Measurements from ENCODE around the gene GPAM. TPM values are rescaled to one million over a fixed set of nuclear protein-coding genes. Genes with fewer than 3 reads are reported as not detected.

Gene GPAM
- total and polyA plus RNA-seq, 7 experiments from 2014 or later: 2.6 to 11.3 (median 4.3) TPM

DNA sequence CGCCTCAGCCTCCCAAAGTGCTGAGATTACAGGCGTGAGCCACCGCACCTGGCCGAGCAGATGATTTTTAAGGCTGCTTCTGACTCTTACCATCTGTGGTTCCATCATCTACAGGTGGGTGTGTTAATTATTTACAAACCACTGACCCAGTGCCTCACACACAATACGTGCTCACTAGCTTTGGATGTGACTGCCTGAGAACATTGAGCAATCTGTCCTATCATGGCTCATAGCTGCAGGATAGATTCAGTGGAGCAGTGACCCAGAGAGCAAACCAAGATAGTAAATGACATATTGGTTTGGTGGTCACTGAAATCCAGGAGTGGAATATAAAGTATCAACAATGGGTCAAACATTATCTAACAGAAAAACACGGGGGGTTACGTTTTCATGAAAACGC, 24.1 kb downstream of the GPAM start:
- CTCF ChIA-PET: no interaction called here
- no peak overlapping the region for H3K27ac ChIP-seq (ENCODE audit: low read depth, low read length)
- H3K36me3 ChIP-seq (ENCODE audit: control insufficient read depth in 2 of 3, insufficient read depth in 3 of 3, low read length in 3 of 3): peaks cover 5 to 85% (median 8%) of the 10 kb centered on the region in 3 experiments

GRCh38 chr10:112151524-112152039, 32.0 kb downstream of the GPAM start:
- ChIA-PET CTCF (interaction anchor here (1.0 kb wide), 1 partner anchor 14 kb away, joined by 4 read pairs; no protein-coding TSS in a partner anchor), POLR2A (no interaction called here)
- H3K4me3 Mint-ChIP-seq: no peak overlapping the region

More for the DNA sequence above, 24.1 kb downstream of the GPAM start:
- no peaks in the 10 kb centered on the region for H3K9me3 ChIP-seq (ENCODE audit: control insufficient read depth in 2 of 3, low read length in 3 of 3)
- H3K4me1 ChIP-seq (ENCODE audit: control insufficient read depth in 2 of 2, insufficient read depth in 2 of 2, low read length in 2 of 2): no peaks in the 10 kb centered on the region
- H3K27me3 ChIP-seq (ENCODE audit: control insufficient read depth in 2 of 2, insufficient read depth in 2 of 2, low read length in 2 of 2): no peaks in the 10 kb centered on the region
- Mint-ChIP-seq H3K4me3 (no peak overlapping the region), H3K9me3 (no peaks in the 10 kb centered on the region), H3K27ac (no peak overlapping the region), H3K36me3 (peaks cover 14 to 69% (median 37%) of the 10 kb centered on the region in 5 donors), H3K4me1 (no peaks in the 10 kb centered on the region), H3K27me3 (no peaks in the 10 kb centered on the region)
- no peak overlapping the region for H3K4me3 ChIP-seq (ENCODE audit: low read length)
- DNase-seq: no peak
- no peak for ATAC-seq
- intact Hi-C loops (cut with micrococcal nuclease): loop anchor here in 1 of 2 donors (5.0 to 10.0 kb wide), 2 partner anchors 155 to 273 kb away; no protein-coding TSS in a partner anchor
- POLR2A ChIA-PET: no interaction called here

GRCh38 chr10:112148331-112148730, 35.2 kb downstream of the GPAM start:
- ChIA-PET POLR2A (no interaction called here), CTCF (interaction anchor here (0.6 to 0.8 kb wide), 2 partner anchors 11 to 778 kb away, joined by 3 to 4 read pairs; no protein-coding TSS in a partner anchor)
- no peaks in the 10 kb centered on the region for H3K4me1 ChIP-seq (ENCODE audit: control insufficient read depth in 2 of 2, insufficient read depth in 2 of 2, low read length in 2 of 2)
- peaks cover 0 to 11% (median 6%) of the 10 kb centered on the region in 3 experiments for H3K36me3 ChIP-seq (ENCODE audit: control insufficient read depth in 2 of 3, insufficient read depth in 3 of 3, low read length in 3 of 3)
- DNase-seq: no peak
- no peaks in the 10 kb centered on the region for H3K4me1 Mint-ChIP-seq
- H3K27ac Mint-ChIP-seq: no peak overlapping the region
- no peaks in the 10 kb centered on the region for H3K9me3 ChIP-seq (ENCODE audit: control insufficient read depth in 2 of 3, low read length in 3 of 3)
- H3K4me3 Mint-ChIP-seq: no peak overlapping the region
- H3K36me3 Mint-ChIP-seq: peaks cover 0 to 21% (median 4%) of the 10 kb centered on the region in 5 donors
- H3K27ac ChIP-seq (ENCODE audit: low read depth, low read length): no peak overlapping the region
- no peak for ATAC-seq
- no peaks in the 10 kb centered on the region for H3K27me3 Mint-ChIP-seq
- H3K27me3 ChIP-seq (ENCODE audit: control insufficient read depth in 2 of 2, insufficient read depth in 2 of 2, low read length in 2 of 2): no peaks in the 10 kb centered on the region
- intact Hi-C loops (cut with micrococcal nuclease): no loop called here
- no peaks in the 10 kb centered on the region for H3K9me3 Mint-ChIP-seq
- no peak overlapping the region for H3K4me3 ChIP-seq (ENCODE audit: low read length)

More at GRCh38 chr10:112151524-112152039, 32.0 kb downstream of the GPAM start:
- Histone ChIP-seq H3K4me3 (ENCODE audit: low read length) (no peak overlapping the region), H3K27ac (ENCODE audit: low read depth, low read length) (no peak overlapping the region), H3K9me3 (ENCODE audit: control insufficient read depth in 2 of 3, low read length in 3 of 3) (no peaks in the 10 kb centered on the region), H3K4me1 (ENCODE audit: control insufficient read depth in 2 of 2, insufficient read depth in 2 of 2, low read length in 2 of 2) (no peaks in the 10 kb centered on the region), H3K36me3 (ENCODE audit: control insufficient read depth in 2 of 3, insufficient read depth in 3 of 3, low read length in 3 of 3) (peaks cover 0 to 37% (median 18%) of the 10 kb centered on the region in 3 experiments), H3K27me3 (ENCODE audit: control insufficient read depth in 2 of 2, insufficient read depth in 2 of 2, low read length in 2 of 2) (no peaks in the 10 kb centered on the region)
- Mint-ChIP-seq H3K36me3 (peaks cover 3 to 50% (median 13%) of the 10 kb centered on the region in 5 donors), H3K27me3 (no peaks in the 10 kb centered on the region), H3K4me1 (no peaks in the 10 kb centered on the region), H3K27ac (no peak overlapping the region), H3K9me3 (no peaks in the 10 kb centered on the region)
- ATAC-seq (no peak), DNase-seq (no peak)
- intact Hi-C loops (cut with micrococcal nuclease): loop anchor here in 1 of 2 donors (10.0 kb wide), 1 partner anchor 163 kb away; no protein-coding TSS in a partner anchor

GRCh38 chr10:112146799-112147198, 36.8 kb downstream of the GPAM start:
- DNase-seq: no peak
- Histone ChIP-seq H3K4me1 (ENCODE audit: control insufficient read depth in 2 of 2, insufficient read depth in 2 of 2, low read length in 2 of 2) (no peaks in the 10 kb centered on the region), H3K36me3 (ENCODE audit: control insufficient read depth in 2 of 3, insufficient read depth in 3 of 3, low read length in 3 of 3) (no peaks in the 10 kb centered on the region), H3K27ac (ENCODE audit: low read depth, low read length) (no peak overlapping the region), H3K9me3 (ENCODE audit: control insufficient read depth in 2 of 3, low read length in 3 of 3) (no peaks in the 10 kb centered on the region), H3K4me3 (ENCODE audit: low read length) (no peak overlapping the region), H3K27me3 (ENCODE audit: control insufficient read depth in 2 of 2, insufficient read depth in 2 of 2, low read length in 2 of 2) (no peaks in the 10 kb centered on the region)
- no peaks in the 10 kb centered on the region for H3K4me1 Mint-ChIP-seq
- no peak overlapping the region for H3K4me3 Mint-ChIP-seq
- peaks cover 0 to 14% (median 4%) of the 10 kb centered on the region in 5 donors for H3K36me3 Mint-ChIP-seq
- intact Hi-C loops (cut with micrococcal nuclease): no loop called here
- H3K27ac Mint-ChIP-seq: no peak overlapping the region
- ChIA-PET POLR2A (no interaction called here), CTCF (interaction anchor here (2.0 kb wide), 1 partner anchor 9 kb away, joined by 6 read pairs; no protein-coding TSS in a partner anchor)
- no peak for ATAC-seq
- H3K27me3 Mint-ChIP-seq: no peaks in the 10 kb centered on the region
- H3K9me3 Mint-ChIP-seq: no peaks in the 10 kb centered on the region

DNA sequence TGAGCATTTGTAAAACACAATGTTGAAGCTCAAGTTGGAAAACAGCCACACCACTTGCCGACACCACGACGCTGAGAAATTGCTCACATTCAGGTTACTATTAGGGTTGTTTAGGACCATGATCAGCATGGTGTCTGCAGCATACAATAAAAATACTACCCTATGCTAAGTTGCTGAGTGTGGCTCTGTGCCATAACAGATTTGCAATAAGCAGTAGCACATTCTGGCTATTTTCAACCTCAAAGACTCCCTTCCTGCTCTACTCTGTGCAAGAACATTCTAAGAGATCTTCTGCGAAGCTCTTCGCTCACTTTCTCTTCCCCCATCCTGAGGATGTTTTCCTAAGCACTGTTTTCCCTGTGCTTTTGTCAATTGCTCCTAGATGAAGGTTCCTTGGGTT, 38.3 kb downstream of the GPAM start:
- no peak overlapping the region for H3K4me3 Mint-ChIP-seq
- intact Hi-C loops (cut with micrococcal nuclease): no loop called here
- H3K27me3 Mint-ChIP-seq: no peaks in the 10 kb centered on the region
- H3K27me3 ChIP-seq (ENCODE audit: control insufficient read depth in 2 of 2, insufficient read depth in 2 of 2, low read length in 2 of 2): no peaks in the 10 kb centered on the region
- H3K36me3 Mint-ChIP-seq: peaks cover 0 to 7% (median 0%) of the 10 kb centered on the region in 5 donors
- POLR2A ChIA-PET: no interaction called here
- no peak overlapping the region for H3K27ac ChIP-seq (ENCODE audit: low read depth, low read length)
- H3K4me1 Mint-ChIP-seq: no peaks in the 10 kb centered on the region
- CTCF ChIA-PET: interaction anchor here (2.0 kb wide), 1 partner anchor 8 kb away, joined by 6 read pairs; no protein-coding TSS in a partner anchor
- H3K4me3 ChIP-seq (ENCODE audit: low read length): no peak overlapping the region
- H3K36me3 ChIP-seq (ENCODE audit: control insufficient read depth in 2 of 3, insufficient read depth in 3 of 3, low read length in 3 of 3): no peaks in the 10 kb centered on the region
- H3K4me1 ChIP-seq (ENCODE audit: control insufficient read depth in 2 of 2, insufficient read depth in 2 of 2, low read length in 2 of 2): no peaks in the 10 kb centered on the region
- H3K9me3 Mint-ChIP-seq: no peaks in the 10 kb centered on the region
- DNase-seq: no peak
- no peak overlapping the region for H3K27ac Mint-ChIP-seq
- ATAC-seq: no peak
- no peaks in the 10 kb centered on the region for H3K9me3 ChIP-seq (ENCODE audit: control insufficient read depth in 2 of 3, low read length in 3 of 3)

DNA sequence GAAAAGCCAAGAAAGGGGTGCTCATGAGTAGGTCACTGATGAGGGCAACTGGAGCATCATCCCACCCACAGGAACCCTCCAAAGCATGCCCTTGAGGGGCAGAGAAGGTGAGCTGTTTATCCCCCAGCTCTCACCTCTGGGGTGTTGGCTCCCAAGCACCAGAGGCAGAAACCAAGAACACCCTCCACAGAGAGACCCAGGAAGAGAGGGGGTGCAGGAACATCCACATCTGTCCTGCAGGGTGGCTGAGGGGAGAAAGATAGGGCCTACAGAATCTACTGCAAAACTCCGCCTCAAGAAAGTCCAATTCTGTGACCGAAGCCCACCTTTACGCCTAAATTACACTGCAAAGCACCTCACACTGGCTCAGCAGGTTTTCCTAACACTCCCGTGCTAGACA, 40.1 kb downstream of the GPAM start:
- CTCF ChIA-PET: no interaction called here
- H3K4me3 ChIP-seq (ENCODE audit: low read length): no peak overlapping the region
- no peaks in the 10 kb centered on the region for H3K36me3 ChIP-seq (ENCODE audit: control insufficient read depth in 2 of 3, insufficient read depth in 3 of 3, low read length in 3 of 3)
- no peak for ATAC-seq
- Mint-ChIP-seq H3K27me3 (peaks cover 0 to 7% (median 0%) of the 10 kb centered on the region in 5 donors), H3K4me3 (no peak overlapping the region), H3K27ac (no peak overlapping the region), H3K36me3 (peaks cover 0 to under 1% (median 0%) of the 10 kb centered on the region in 5 donors), H3K9me3 (no peaks in the 10 kb centered on the region), H3K4me1 (peaks cover 0 to 2% (median 0%) of the 10 kb centered on the region in 7 donors)
- no peak for DNase-seq
- intact Hi-C loops (cut with micrococcal nuclease): no loop called here
- H3K9me3 ChIP-seq (ENCODE audit: control insufficient read depth in 2 of 3, low read length in 3 of 3): no peaks in the 10 kb centered on the region
- no peaks in the 10 kb centered on the region for H3K4me1 ChIP-seq (ENCODE audit: control insufficient read depth in 2 of 2, insufficient read depth in 2 of 2, low read length in 2 of 2)
- H3K27ac ChIP-seq (ENCODE audit: low read depth, low read length): no peak overlapping the region
- H3K27me3 ChIP-seq (ENCODE audit: control insufficient read depth in 2 of 2, insufficient read depth in 2 of 2, low read length in 2 of 2): no peaks in the 10 kb centered on the region
- POLR2A ChIA-PET: no interaction called here

DNA sequence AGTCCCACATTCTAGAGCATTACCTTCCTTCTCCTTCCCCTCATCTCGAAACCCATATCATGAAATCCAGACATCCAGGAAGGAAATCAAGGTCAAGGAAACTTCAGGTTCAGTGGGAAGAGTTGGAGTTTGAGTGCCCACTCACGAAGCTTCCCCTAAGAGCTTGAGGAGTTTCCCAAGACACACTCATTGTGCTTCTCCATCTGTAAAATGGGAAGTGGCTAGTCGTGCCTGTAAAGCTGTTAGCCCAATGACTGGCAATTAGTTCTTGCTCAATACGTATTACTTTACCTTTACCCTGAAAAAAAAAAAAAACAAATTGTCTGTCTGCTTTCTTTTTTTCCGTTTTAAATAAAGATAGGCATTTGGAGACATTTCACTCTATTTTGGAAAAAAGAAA, 42.3 kb downstream of the GPAM start:
- H3K36me3 Mint-ChIP-seq: no peaks in the 10 kb centered on the region
- no peaks in the 10 kb centered on the region for H3K9me3 ChIP-seq (ENCODE audit: control insufficient read depth in 2 of 3, low read length in 3 of 3)
- H3K4me1 Mint-ChIP-seq: peaks cover 0 to 4% (median 0%) of the 10 kb centered on the region in 7 donors
- H3K9me3 Mint-ChIP-seq: no peaks in the 10 kb centered on the region
- ATAC-seq (no peak), DNase-seq (no peak)
- no peaks in the 10 kb centered on the region for H3K36me3 ChIP-seq (ENCODE audit: control insufficient read depth in 2 of 3, insufficient read depth in 3 of 3, low read length in 3 of 3)
- H3K27ac Mint-ChIP-seq: no peak overlapping the region
- intact Hi-C loops (cut with micrococcal nuclease): loop anchor here in 1 of 2 donors (2.0 kb wide), 1 partner anchor 1394 kb away; no protein-coding TSS in a partner anchor
- ChIA-PET POLR2A (no interaction called here), CTCF (interaction anchor here (0.7 to 1.1 kb wide), 3 partner anchors 17 to 1532 kb away, joined by 3 read pairs; no protein-coding TSS in a partner anchor)
- no peak overlapping the region for H3K4me3 ChIP-seq (ENCODE audit: low read length)
- H3K4me3 Mint-ChIP-seq: no peak overlapping the region
- H3K4me1 ChIP-seq (ENCODE audit: control insufficient read depth in 2 of 2, insufficient read depth in 2 of 2, low read length in 2 of 2): no peaks in the 10 kb centered on the region
- H3K27me3 Mint-ChIP-seq: peaks cover 0 to 9% (median 0%) of the 10 kb centered on the region in 5 donors
- no peaks in the 10 kb centered on the region for H3K27me3 ChIP-seq (ENCODE audit: control insufficient read depth in 2 of 2, insufficient read depth in 2 of 2, low read length in 2 of 2)
- no peak overlapping the region for H3K27ac ChIP-seq (ENCODE audit: low read depth, low read length)

Measured in naive thymus-derived CD4-positive, alpha-beta T cell (primary cell).